Motor neuron (in vitro differentiated cells): ENCODE measurements around the gene ZNF804A. TPM values are rescaled to one million over a fixed set of nuclear protein-coding genes. Genes with fewer than 3 reads are reported as not detected.
A peak's percentile ranks its signal among the peaks of the same experiment; 100 is the strongest.

Source experiments
- ATAC-seq, 8 experiments: fragments of 200-7000 bp; cut with Tn5 transposase; replicated peaks in 6 of 8; 2 replicates each; pipeline ENCODE4 v1.8.0; 2021; ENCODE audit warnings: mild to moderate bottlenecking in 8 of 8, moderate library complexity in 8 of 8
- H3K27ac ChIP-seq, 2 donors: fragments of 250-450 bp; sonication (Bioruptor Pico); 2 replicates each; pipeline ENCODE4 v1.9.0; 2021; ENCODE audit warnings: antibody characterized with exemption in 2 of 2, mild to moderate bottlenecking in 2 of 2, moderate library complexity in 1 of 2
- H3K4me1 ChIP-seq, 2 donors: fragments of 250-450 bp; sonication (Bioruptor Pico); replicated peaks in 1 of 2; 2 replicates each; pipeline ENCODE4 v1.6.1; 2021; ENCODE audit warnings: antibody characterized with exemption in 2 of 2, mild to moderate bottlenecking in 2 of 2, moderate library complexity in 1 of 2
- H3K4me3 ChIP-seq, 5 donors: fragments of 250-450 bp; sonication (Bioruptor Pico); 2 replicates each; pipeline ENCODE4 v1.9.0; 2021; ENCODE audit warnings: antibody characterized with exemption in 5 of 5, mild to moderate bottlenecking in 5 of 5, moderate library complexity in 4 of 5
- WGBS, 10 experiments: fragments of 450-650 bp; shearing (Covaris generic); methylation state at CpG; one replicate each; pipeline ENCODE4 v1.0.0; 2022; 5-methylcytosine and 5-hydroxymethylcytosine counted together
- in situ Hi-C, 9 experiments: fragments of 400-800 bp; cut with MboI; loops; one replicate each; pipeline ENCODE4 v1.15.0; 2021; ENCODE audit warnings: low sequenced_read_pairs in 9 of 9, low pct_unique_long_range_greater_than_20kb in 2 of 9; ENCODE audit not compliant: unreplicated experiment in 9 of 9
- total RNA-seq, 8 experiments: library from RNA; unstranded; fragments of 300-600 nt; gene quantifications; 2 replicates each; pipeline versions ENCODE4 v1.2.3 to v1.2.4, GENCODE V29; 2022

ZNF804A gene
- total RNA-seq = 10 to 100 TPM in 1 of 8 experiments, 1 to 10 TPM in 4, under 1 TPM in 3; 0.09 to 10.4 (median 5.2) TPM

- peak within 1 kb of the TSS; percentile 77 to 83 for H3K27ac ChIP-seq
These were observed at the start of gene ZNF804A for GRCh38 chr2:184598316-184599053. Gene ZNF804A, plus strand, starts transcription at chr2:184598529. Its CDS starts 431 bp downstream, at chr2:184598960.

DNA sequence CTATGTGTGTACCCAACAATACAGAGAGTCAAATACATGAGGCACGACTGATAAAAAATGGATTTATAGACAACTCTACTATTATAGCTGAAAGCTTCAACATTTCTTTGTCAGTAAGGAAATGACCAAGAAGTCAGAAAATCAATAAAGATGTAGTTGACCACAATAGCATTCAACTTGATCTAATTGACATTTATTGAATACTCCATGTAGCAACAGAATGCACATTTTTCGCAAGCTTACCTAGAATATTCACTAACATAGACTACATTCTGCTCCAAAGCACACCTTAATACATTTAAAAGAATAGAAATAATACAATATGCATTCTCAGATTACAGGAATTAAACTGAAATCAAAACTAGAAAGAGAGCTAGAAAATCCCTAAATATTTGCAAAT, 49.2 kb upstream of the ZNF804A start:
- ATAC-seq = no peak
- in situ Hi-C loops = no loop called here
- H3K27ac ChIP-seq = no peak overlapping the region
- no peak overlapping the region for H3K4me3 ChIP-seq
- H3K4me1 ChIP-seq = no peaks in the 10 kb centered on the region
- 0 to 97% (median 77%) methylated on average over 1 to 2 of the region's 2 CpGs for WGBS, 10 experiments

More at GRCh38 chr2:184598316-184599053, at the start of gene ZNF804A:
- H3K4me3 ChIP-seq = peak within 1 kb of the TSS; percentile 56 to 98 (median 80)
- WGBS, 10 experiments = 0% methylated on average over 1 to 4 of the region's 88 CpGs; no CpG with 5 or more reads in 7 of the 10 experiments
- peaks cover 0 to 9% of the 10 kb centered on the region in 2 donors for H3K4me1 ChIP-seq
- in situ Hi-C loops = no loop called here
- ATAC-seq = peak; percentile 81 to 93 (median 91)

DNA sequence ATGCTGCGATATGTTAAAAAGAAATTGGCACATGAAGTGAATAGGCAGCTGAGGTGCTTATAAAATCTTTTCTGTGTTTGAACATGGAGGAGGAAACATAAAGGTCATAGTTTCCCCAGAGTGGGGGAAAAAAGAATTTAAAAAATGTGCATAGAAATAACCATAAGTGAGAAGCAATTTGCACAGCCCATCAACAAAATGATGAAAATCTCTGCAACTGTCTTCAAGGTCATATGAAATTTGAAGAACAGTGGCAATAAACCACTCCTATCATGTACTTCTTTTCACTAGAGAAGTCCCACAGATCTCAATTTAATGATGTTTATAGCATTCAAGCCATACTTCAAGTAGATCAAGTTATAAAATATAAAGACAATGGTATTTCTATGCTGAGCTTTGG, 46.7 kb upstream of the ZNF804A start:
- H3K27ac ChIP-seq = no peak overlapping the region
- 0 to 100% (median 90%) methylated on average over 1 of the region's 1 CpG; no CpG with 5 or more reads in 1 of the 10 experiments for WGBS, 10 experiments
- ATAC-seq = peak in 1 of 8 experiments; percentile 53
- in situ Hi-C loops = no loop called here
- no peak overlapping the region for H3K4me3 ChIP-seq
- H3K4me1 ChIP-seq = no peaks in the 10 kb centered on the region

GRCh38 chr2:184554736-184555135, 43.6 kb upstream of the ZNF804A start:
- ATAC-seq = no peak
- no peak overlapping the region for H3K27ac ChIP-seq
- H3K4me3 ChIP-seq = no peak overlapping the region
- H3K4me1 ChIP-seq = no peaks in the 10 kb centered on the region
- in situ Hi-C loops = no loop called here

DNA sequence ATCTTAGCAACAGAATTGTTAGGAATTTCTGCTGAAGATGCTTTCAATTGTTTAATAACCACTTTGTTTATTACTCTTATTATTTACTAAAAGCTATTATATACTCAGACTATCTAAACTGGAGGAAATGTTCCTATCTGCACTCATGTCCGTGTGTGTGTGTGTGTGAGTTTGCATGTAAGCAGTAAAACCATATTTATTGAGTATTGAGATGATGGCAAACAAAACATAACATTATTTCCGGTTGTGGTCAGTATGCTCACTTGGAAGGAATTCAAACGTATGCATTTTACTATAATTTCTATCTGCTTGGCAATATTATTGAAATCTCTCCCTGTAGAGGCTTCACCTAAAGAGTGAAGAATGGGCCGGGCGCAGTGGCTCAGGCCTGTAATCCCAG, 43.0 kb upstream of the ZNF804A start:
- H3K4me1 ChIP-seq = no peaks in the 10 kb centered on the region
- H3K27ac ChIP-seq = no peak overlapping the region
- in situ Hi-C loops = no loop called here
- 0 to 100% (median 83%) methylated on average over 2 to 5 of the region's 5 CpGs; no CpG with 5 or more reads in 3 of the 10 experiments for WGBS, 10 experiments
- ATAC-seq = no peak
- no peak overlapping the region for H3K4me3 ChIP-seq

- WGBS, 10 experiments = 0 to 100% (median 40%) methylated on average over 1 of the region's 1 CpG; no CpG with 5 or more reads in 3 of the 10 experiments
- in situ Hi-C loops = no loop called here
- no peaks in the 10 kb centered on the region for H3K4me1 ChIP-seq
- no peak for ATAC-seq
- H3K4me3 ChIP-seq = no peak overlapping the region
- no peak overlapping the region for H3K27ac ChIP-seq
These were observed 41.7 kb upstream of the ZNF804A start for GRCh38 chr2:184556639-184557038.

GRCh38 chr2:184558713-184559464, 39.4 kb upstream of the ZNF804A start:
- no peak for ATAC-seq
- WGBS, 10 experiments = 14 to 100% (median 63%) methylated on average over 1 to 5 of the region's 5 CpGs; no CpG with 5 or more reads in 2 of the 10 experiments
- Histone ChIP-seq H3K4me1 (no peaks in the 10 kb centered on the region), H3K4me3 (no peak overlapping the region), H3K27ac (no peak overlapping the region)
- in situ Hi-C loops = no loop called here

DNA sequence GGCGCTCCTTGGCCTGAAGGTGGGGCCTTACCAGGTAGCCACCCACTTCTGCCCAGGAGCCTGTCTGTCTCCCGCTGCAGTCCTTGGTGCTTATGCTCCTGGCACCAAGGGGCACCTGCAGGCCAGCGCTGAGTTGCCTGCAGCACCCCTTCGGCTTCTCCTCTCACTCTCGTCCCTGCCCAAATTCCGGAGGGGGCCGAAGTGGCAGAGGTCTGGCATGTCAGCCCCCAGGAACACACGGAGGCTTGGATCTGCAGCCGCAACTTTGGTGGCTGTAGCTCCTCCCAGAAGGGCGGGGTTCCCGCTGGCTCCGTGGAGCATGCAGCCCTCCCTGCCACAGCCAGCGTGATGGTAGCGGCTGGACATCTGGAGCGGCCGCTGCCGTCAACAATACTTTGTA, 37.7 kb upstream of the ZNF804A start:
- Histone ChIP-seq H3K27ac (no peak overlapping the region), H3K4me3 (no peak overlapping the region), H3K4me1 (no peaks in the 10 kb centered on the region)
- in situ Hi-C loops = no loop called here
- WGBS, 10 experiments = 20 to 90% (median 67%) methylated on average over 1 to 3 of the region's 17 CpGs; no CpG with 5 or more reads in 6 of the 10 experiments
- ATAC-seq = no peak

DNA sequence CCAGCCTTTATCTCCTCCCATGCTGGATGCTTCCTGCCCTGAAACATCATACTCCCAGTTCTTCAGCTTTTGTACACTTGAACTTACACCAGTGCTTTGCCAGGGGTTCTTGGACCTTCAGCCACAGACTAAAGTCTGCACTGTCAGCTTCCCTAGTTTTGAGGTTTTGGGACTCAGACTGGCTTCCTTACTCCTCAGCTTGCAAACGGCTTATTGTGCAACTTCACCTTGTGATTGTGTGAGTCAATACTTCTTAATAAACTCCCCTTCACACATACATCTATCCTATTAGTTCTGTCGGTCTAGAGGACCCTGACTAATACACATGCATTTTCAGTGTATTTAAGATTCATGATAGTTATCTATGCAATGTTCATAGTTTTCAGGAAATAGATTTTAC, 35.8 kb upstream of the ZNF804A start:
- in situ Hi-C loops = no loop called here
- H3K4me1 ChIP-seq = no peaks in the 10 kb centered on the region
- WGBS, 10 experiments = 0 to 100% (median 43%) methylated on average over 1 to 2 of the region's 2 CpGs; no CpG with 5 or more reads in 2 of the 10 experiments

DNA sequence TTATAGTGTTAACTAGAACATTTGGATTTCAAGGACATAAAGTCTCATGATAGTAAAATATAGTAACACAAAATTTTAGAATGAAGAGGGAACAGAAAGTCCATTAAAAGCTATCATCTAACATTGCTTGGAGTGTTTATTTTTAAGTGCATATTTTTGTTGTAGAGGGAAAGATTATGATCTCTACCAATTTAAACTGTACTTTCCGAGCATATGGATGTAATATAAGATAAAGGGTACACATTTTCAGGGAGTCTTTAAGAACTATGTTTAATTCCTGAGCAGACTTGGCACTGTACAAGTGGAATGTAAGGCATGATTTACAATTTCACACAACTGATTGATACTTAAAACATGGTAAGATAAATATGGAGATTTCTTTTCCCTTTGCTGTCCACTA, 34.2 kb upstream of the ZNF804A start:
- in situ Hi-C loops = no loop called here
- Histone ChIP-seq H3K4me3 (no peak overlapping the region), H3K27ac (no peak overlapping the region), H3K4me1 (no peaks in the 10 kb centered on the region)
- 0 to 100% (median 47%) methylated on average over 1 of the region's 1 CpG; no CpG with 5 or more reads in 2 of the 10 experiments for WGBS, 10 experiments
- ATAC-seq = no peak

More for the DNA sequence above, 35.8 kb upstream of the ZNF804A start:
- Histone ChIP-seq H3K4me3 (no peak overlapping the region), H3K27ac (no peak overlapping the region)
- no peak for ATAC-seq

DNA sequence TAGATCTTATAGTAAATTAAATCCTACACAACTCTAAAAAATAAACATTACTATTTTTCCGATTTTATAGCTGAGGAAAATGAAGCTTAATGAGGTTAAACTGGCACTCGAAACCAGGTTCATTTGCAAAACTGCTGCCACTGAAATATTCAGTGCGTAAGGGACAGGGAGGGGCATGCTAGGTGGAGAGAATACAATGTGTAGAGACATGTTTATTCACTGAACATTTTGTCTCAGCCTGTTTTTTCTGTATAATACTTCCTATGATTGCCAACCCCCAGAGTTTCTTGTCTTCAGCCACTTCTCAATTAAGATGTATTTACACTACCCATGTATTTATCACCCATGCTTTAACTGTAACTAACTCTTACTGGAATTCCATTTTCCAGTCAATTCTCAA, 31.6 kb upstream of the ZNF804A start:
- in situ Hi-C loops = no loop called here
- H3K4me1 ChIP-seq = no peaks in the 10 kb centered on the region
- no peak overlapping the region for H3K4me3 ChIP-seq
- no peak overlapping the region for H3K27ac ChIP-seq
- 0 to 88% (median 62%) methylated on average over 1 to 3 of the region's 3 CpGs; no CpG with 5 or more reads in 1 of the 10 experiments for WGBS, 10 experiments
- ATAC-seq = no peak

- no peak overlapping the region for H3K27ac ChIP-seq
- 17 to 100% (median 78%) methylated on average over 1 of the region's 1 CpG; no CpG with 5 or more reads in 2 of the 10 experiments for WGBS, 10 experiments
- in situ Hi-C loops = no loop called here
- ATAC-seq = no peak
- no peaks in the 10 kb centered on the region for H3K4me1 ChIP-seq
- no peak overlapping the region for H3K4me3 ChIP-seq
These were observed 21.3 kb upstream of the ZNF804A start for GRCh38 chr2:184577056-184577455.

DNA sequence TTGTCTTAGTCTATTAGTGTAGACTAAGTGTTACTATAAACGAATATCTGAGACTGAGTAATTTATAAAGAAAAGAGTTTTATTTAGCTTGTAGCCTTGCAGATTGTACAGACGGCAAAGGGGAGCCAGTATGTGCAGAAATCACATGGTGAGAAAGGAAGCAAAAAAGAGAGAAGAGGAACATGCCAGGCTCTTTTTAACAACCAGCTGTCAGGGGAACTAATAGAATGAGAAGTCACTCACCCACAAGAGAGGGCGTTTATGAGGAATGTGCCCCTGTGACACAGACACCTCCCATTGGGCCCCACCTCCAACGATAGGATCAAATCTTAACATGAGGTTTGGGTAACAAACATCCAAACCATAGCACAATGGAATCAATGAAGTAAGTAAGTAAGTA, 20.6 kb upstream of the ZNF804A start:
- WGBS, 10 experiments = 0 to 85% (median 51%) methylated on average over 2 to 4 of the region's 4 CpGs
- ATAC-seq = no peak
- Histone ChIP-seq H3K4me1 (no peaks in the 10 kb centered on the region), H3K27ac (no peak overlapping the region), H3K4me3 (no peak overlapping the region)
- in situ Hi-C loops = no loop called here
